ENCODE data around the gene ZNF416.

Gene ZNF416

GRCh38 chr19:57578487-57579205 lies at the start of gene ZNF416:
Gene ZNF416 (minus strand): TSS chr19:57578911. CDS start chr19:57578704, 207 bp downstream.
- peak; percentile 96 to 99 for DNase-seq

GRCh38 chr19:57623091-57623490 lies 44.4 kb upstream of the ZNF416 start:
- no peak for DNase-seq

GRCh38 chr19:57620673-57621348 lies 42.1 kb upstream of the ZNF416 start:
- no peak for DNase-seq

GRCh38 chr19:57615346-57615745 lies 36.6 kb upstream of the ZNF416 start:
- DNase-seq = no peak

GRCh38 chr19:57613941-57614743 lies 35.4 kb upstream of the ZNF416 start, which contains the start of gene ZNF134:
Gene ZNF134 (plus strand): TSS chr19:57614242. CDS start chr19:57619469, 5,227 bp downstream.
- DNase-seq = peak; percentile 77 to 95

GRCh38 chr19:57611113-57611512 lies 32.4 kb upstream of the ZNF416 start:
- DNase-seq = no peak

- DNase-seq = no peak
Observed at GRCh38 chr19:57606931-57607330, 28.2 kb upstream of the ZNF416 start.

- peak; percentile 92 to 96 for DNase-seq
Observed at GRCh38 chr19:57599761-57600383, 21.2 kb upstream of the ZNF416 start, which contains the start of gene ZNF530. Gene ZNF530 (plus strand): TSS chr19:57599885. CDS start chr19:57604346, 4,461 bp downstream.

- no peak for DNase-seq
Observed at GRCh38 chr19:57599377-57599760, 20.7 kb upstream of the ZNF416 start.

- no peak for DNase-seq
Observed at GRCh38 chr19:57587529-57587928, 8.8 kb upstream of the ZNF416 start.

GRCh38 chr19:57583521-57584416 lies 5.1 kb upstream of the ZNF416 start, which contains the start of gene ZIK1:
Gene ZIK1 (plus strand): TSS chr19:57584145. CDS start chr19:57584357, 212 bp downstream.
- DNase-seq = peak in 1 of 2 experiments; percentile 80

- no peak for DNase-seq
Observed at GRCh38 chr19:57583104-57583520, 4.4 kb upstream of the ZNF416 start.

- DNase-seq = no peak
Observed at GRCh38 chr19:57576661-57577060, 2.0 kb downstream of the ZNF416 start.

GRCh38 chr19:57572415-57572947 lies 6.2 kb downstream of the ZNF416 start:
- DNase-seq = no peak

- DNase-seq = no peak
Observed at GRCh38 chr19:57570707-57571106, 8.0 kb downstream of the ZNF416 start.

- DNase-seq = no peak
Observed at GRCh38 chr19:57566396-57567265, 12.1 kb downstream of the ZNF416 start.

- no peak for DNase-seq
Observed at GRCh38 chr19:57563547-57563946, 15.2 kb downstream of the ZNF416 start.

- no peak for DNase-seq
Observed at GRCh38 chr19:57560049-57560491, 18.6 kb downstream of the ZNF416 start.

GRCh38 chr19:57559404-57560025 lies 19.2 kb downstream of the ZNF416 start, which contains the start of gene ZNF550:
Gene ZNF550 (minus strand): TSS chr19:57559863. CDS start chr19:57559682, 181 bp downstream.
- peak; percentile 44 to 81 for DNase-seq

- no peak for DNase-seq
Observed at GRCh38 chr19:57559008-57559403, 19.7 kb downstream of the ZNF416 start.
